Keratinocyte (primary cell): ENCODE measurements around the gene ARFGAP3. TPM values are rescaled to one million over a fixed set of nuclear protein-coding genes. Genes with fewer than 3 reads are reported as not detected.

Experiments used
- DNase-seq: peaks from one replicate; pipeline ENCODE4 v3.0.0-alpha.2; 2011; ENCODE audit warnings: low read depth, missing footprints, low spot score
- FAIRE-seq: peaks from 2 replicates; lab custom pipeline; 2011; peaks lifted over from hg19 to GRCh38; lab: Jason Lieb, UNC
- H2AFZ ChIP-seq: 2 replicates; pipeline ENCODE4 v1.6.0; 2012; ENCODE audit warnings: low read length, control low read depth, inconsistent platforms; ENCODE audit not compliant: control insufficient read depth
- H3K27ac ChIP-seq: 2 replicates; pipeline ENCODE4 v1.5.1; 2011; ENCODE audit warnings: low read length; ENCODE audit not compliant: control insufficient read depth, insufficient read depth
- H3K27me3 ChIP-seq: 3 replicates; pipeline ENCODE4 v1.6.0; 2011; ENCODE audit warnings: low read length; ENCODE audit not compliant: control insufficient read depth, insufficient read depth; ENCODE audit errors: extremely low read depth
- H3K36me3 ChIP-seq, 2 experiments: 2 replicates in 1 of 2; 3 replicates in 1 of 2; pipeline ENCODE4 v1.5.1; 2011; ENCODE audit warnings: low read length in 2 of 2, mild to moderate bottlenecking in 1 of 2; ENCODE audit not compliant: control insufficient read depth in 2 of 2, insufficient read depth in 2 of 2; ENCODE audit errors: extremely low read depth in 1 of 2
- H3K4me1 ChIP-seq: 3 replicates; pipeline ENCODE4 v1.5.1; 2011; ENCODE audit warnings: low read length; ENCODE audit not compliant: control insufficient read depth, insufficient read depth; ENCODE audit errors: extremely low read depth
- H3K4me2 ChIP-seq: 3 replicates; pipeline ENCODE4 v1.6.0; 2011; ENCODE audit warnings: low read depth, low read length; ENCODE audit not compliant: control insufficient read depth, insufficient read depth; ENCODE audit errors: extremely low read depth
- H3K4me3 ChIP-seq, 3 experiments: fragments of 200-600 bp in 1 of 3; sonication (generic) in 1 of 3; 2 replicates in 2 of 3; 3 replicates in 1 of 3; pipeline ENCODE4 v1.5.1; 2011 to 2016; ENCODE audit warnings: low read length in 3 of 3, mild to moderate bottlenecking in 3 of 3, control low read depth in 2 of 3, inconsistent platforms in 1 of 3, low read depth in 1 of 3, mixed read lengths in 1 of 3, mixed run types in 1 of 3, moderate library complexity in 1 of 3; ENCODE audit not compliant: control insufficient read depth in 2 of 3, insufficient read depth in 2 of 3; ENCODE audit errors: extremely low read depth in 1 of 3
- H3K79me2 ChIP-seq: 2 replicates; pipeline ENCODE4 v1.6.0; 2012; ENCODE audit warnings: low read length; ENCODE audit not compliant: control insufficient read depth, insufficient read depth
- H3K9ac ChIP-seq: 3 replicates; pipeline ENCODE4 v1.6.0; 2011; ENCODE audit warnings: low read length; ENCODE audit not compliant: control insufficient read depth, insufficient read depth; ENCODE audit errors: extremely low read depth
- H3K9me1 ChIP-seq: 3 replicates; pipeline ENCODE4 v1.6.0; 2011; ENCODE audit warnings: low read length; ENCODE audit not compliant: control insufficient read depth, insufficient read depth; ENCODE audit errors: extremely low read depth
- H3K9me3 ChIP-seq: 2 replicates; pipeline ENCODE4 v1.5.1; 2012; ENCODE audit warnings: low read depth, low read length; ENCODE audit not compliant: control insufficient read depth
- H4K20me1 ChIP-seq: 3 replicates; pipeline ENCODE4 v1.6.0; 2011; ENCODE audit warnings: low read length; ENCODE audit not compliant: control insufficient read depth, insufficient read depth; ENCODE audit errors: extremely low read depth
- EZH2 ChIP-seq: IDR thresholded peaks from one replicate; pipeline ENCODE4 v1.6.1; 2012; ENCODE audit warnings: inconsistent platforms, mild to moderate bottlenecking, low read length, moderate library complexity
- dilution Hi-C: fragments of 300-500 bp; cut with MboI; formaldehyde crosslinking; loops from one replicate; pipeline ENCODE4 v1.7.0; 2020; ENCODE audit warnings: low sequenced_read_pairs; ENCODE audit not compliant: extremely low pct_ligation_motif_present
- polyA plus RNA-seq, 5 experiments: library from polyadenylated mRNA; depleted of rRNA in 3 of 5; stranded (reverse) in 3 of 5; stranded (forward) in 1 of 5; unstranded in 1 of 5; fragments of >200 nt; gene quantifications; 1 replicate in 1 of 5; 2 replicates in 3 of 5; 3 replicates in 1 of 5; pipeline versions ENCODE4 v1.2.1 to v1.2.3, GENCODE V29; 2011 to 2012; ENCODE audit warnings: missing spikeins in 2 of 5, low read depth in 1 of 5, low replicate concordance in 1 of 5
- TF ChIP-seq, protein P1 (sequence below), 3 experiments: IDR thresholded peaks in 1 of 3; conservative IDR thresholded peaks in 1 of 3; optimal IDR thresholded peaks in 1 of 3; 2 replicates in 2 of 3; 3 replicates in 1 of 3; pipeline versions ENCODE3 to v1.5.1; 2011; ENCODE audit warnings: low read length in 3 of 3, mild to moderate bottlenecking in 3 of 3, moderate library complexity in 2 of 3, control low read depth in 1 of 3, inconsistent platforms in 1 of 3; ENCODE audit not compliant: insufficient read depth in 2 of 3; ENCODE audit errors: extremely low read depth in 1 of 3

The ARFGAP3 gene
- polyA plus RNA-seq, 1 donor (not counting 4 experiments of a cell fraction or from before 2014, with no cell fraction given) = 28.3 TPM

DNA sequence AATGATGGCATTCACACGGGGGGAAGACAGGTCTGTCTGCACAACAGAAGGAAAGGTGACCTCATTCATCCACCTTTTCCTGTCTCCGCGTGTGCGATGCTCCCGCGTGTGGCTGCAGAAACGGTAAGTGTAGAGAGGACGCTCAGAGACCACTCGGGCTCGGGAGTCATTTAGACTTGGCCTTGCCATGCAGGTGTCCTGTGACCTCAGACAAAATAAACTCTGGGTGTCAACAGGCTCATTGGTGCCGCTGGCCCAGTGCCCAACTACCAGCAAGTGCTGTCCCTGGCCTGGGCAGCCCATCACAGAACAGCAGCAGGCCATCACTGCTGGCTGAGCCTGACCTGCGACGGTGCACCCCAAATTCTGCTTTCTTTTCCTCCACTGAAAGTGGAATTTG is 48.1 kb upstream of the ARFGAP3 start:
- Histone ChIP-seq H2AFZ (no peak overlapping the region), H3K9me1 (peaks cover 4% of the 10 kb centered on the region), H3K9me3 (no peaks in the 10 kb centered on the region), H3K36me3 (peaks cover 13 to 14% of the 10 kb centered on the region in 2 experiments), H4K20me1 (peaks cover 16% of the 10 kb centered on the region), H3K27ac (no peak overlapping the region), H3K4me2 (no peak overlapping the region), H3K9ac (no peak overlapping the region), H3K27me3 (no peaks in the 10 kb centered on the region), H3K4me1 (peaks cover 18% of the 10 kb centered on the region), H3K4me3 (no peak overlapping the region), H3K79me2 (peaks cover 33% of the 10 kb centered on the region)
- no peak for TF ChIP-seq EZH2
- TF ChIP-seq, protein P1, sequence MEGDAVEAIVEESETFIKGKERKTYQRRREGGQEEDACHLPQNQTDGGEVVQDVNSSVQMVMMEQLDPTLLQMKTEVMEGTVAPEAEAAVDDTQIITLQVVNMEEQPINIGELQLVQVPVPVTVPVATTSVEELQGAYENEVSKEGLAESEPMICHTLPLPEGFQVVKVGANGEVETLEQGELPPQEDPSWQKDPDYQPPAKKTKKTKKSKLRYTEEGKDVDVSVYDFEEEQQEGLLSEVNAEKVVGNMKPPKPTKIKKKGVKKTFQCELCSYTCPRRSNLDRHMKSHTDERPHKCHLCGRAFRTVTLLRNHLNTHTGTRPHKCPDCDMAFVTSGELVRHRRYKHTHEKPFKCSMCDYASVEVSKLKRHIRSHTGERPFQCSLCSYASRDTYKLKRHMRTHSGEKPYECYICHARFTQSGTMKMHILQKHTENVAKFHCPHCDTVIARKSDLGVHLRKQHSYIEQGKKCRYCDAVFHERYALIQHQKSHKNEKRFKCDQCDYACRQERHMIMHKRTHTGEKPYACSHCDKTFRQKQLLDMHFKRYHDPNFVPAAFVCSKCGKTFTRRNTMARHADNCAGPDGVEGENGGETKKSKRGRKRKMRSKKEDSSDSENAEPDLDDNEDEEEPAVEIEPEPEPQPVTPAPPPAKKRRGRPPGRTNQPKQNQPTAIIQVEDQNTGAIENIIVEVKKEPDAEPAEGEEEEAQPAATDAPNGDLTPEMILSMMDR (optimal IDR thresholded peaks at IDR 0.05 in 1 of 3, IDR thresholded peaks at IDR 0.05 in 1 of 3, conservative IDR thresholded peaks at IDR 0.05 in 1 of 3; ENCODE audit: extremely low read depth in 1 of 3, insufficient read depth in 2 of 3, low read length in 3 of 3) = no peak
- no peak for FAIRE-seq
- no peak for DNase-seq
- dilution Hi-C loops = no loop called here

- FAIRE-seq = no peak
- no peak overlapping the region for H2AFZ ChIP-seq
- dilution Hi-C loops = no loop called here
- peaks cover 4% of the 10 kb centered on the region for H3K9me1 ChIP-seq
- peaks cover 10% of the 10 kb centered on the region for H4K20me1 ChIP-seq
- peaks cover 40% of the 10 kb centered on the region for H3K79me2 ChIP-seq
- H3K4me3 ChIP-seq = no peak overlapping the region
- peaks cover 12% of the 10 kb centered on the region in 2 experiments for H3K36me3 ChIP-seq
- peaks cover 18% of the 10 kb centered on the region for H3K4me1 ChIP-seq
- no peak for DNase-seq
- H3K4me2 ChIP-seq = no peak overlapping the region
- no peak overlapping the region for H3K9ac ChIP-seq
- TF ChIP-seq, protein P1 (optimal IDR thresholded peaks at IDR 0.05 in 1 of 3, IDR thresholded peaks at IDR 0.05 in 1 of 3, conservative IDR thresholded peaks at IDR 0.05 in 1 of 3; ENCODE audit: extremely low read depth in 1 of 3, insufficient read depth in 2 of 3, low read length in 3 of 3) = no peak
- no peak for TF ChIP-seq EZH2
- no peaks in the 10 kb centered on the region for H3K27me3 ChIP-seq
- H3K9me3 ChIP-seq = no peaks in the 10 kb centered on the region
- no peak overlapping the region for H3K27ac ChIP-seq
Observed at GRCh38 chr22:42904050-42904449, 47.0 kb upstream of the ARFGAP3 start.
